Stimulated activated naive CD8-positive, alpha-beta T cell treated with anti-CD3 and anti-CD28 coated beads, Interleukin-15, amount 100 ng/mL, for 72 hours (primary cell): ENCODE data around the gene FNBP1.
"Not testable (repeated sequence)": the region's sequence is repeated elsewhere in the genome, so short reads cannot be mapped to it uniquely, and the experiment has no call there.

ENCODE experiments used
- ATAC-seq: fragments of 150-1000 bp; cut with Tn5 transposase; 2 replicates; pipeline ENCODE4 v1.10.0; 2021; ENCODE audit warnings: mild to moderate bottlenecking, moderate library complexity
- DNase-seq, 2 donors: peaks; one replicate each; pipeline ENCODE4 v3.0.0; 2021 to 2022
- H3K27ac Mint-ChIP-seq, 2 donors: one replicate each; pipeline ENCODE4 v1.8.0; 2022; ENCODE audit warnings: mild to moderate bottlenecking in 2 of 2, mixed read lengths in 2 of 2, moderate library complexity in 2 of 2
- H3K27me3 Mint-ChIP-seq: one replicate; pipeline ENCODE4 v1.8.0; 2022; ENCODE audit warnings: mixed read lengths
- H3K4me1 Mint-ChIP-seq: one replicate; pipeline ENCODE4 v1.8.0; 2022; ENCODE audit warnings: mild to moderate bottlenecking, mixed read lengths
- H3K4me3 Mint-ChIP-seq, 2 donors: one replicate each; pipeline ENCODE4 v1.8.0; 2022; ENCODE audit warnings: mild to moderate bottlenecking in 2 of 2, mixed read lengths in 2 of 2, moderate library complexity in 1 of 2
- H3K9me3 Mint-ChIP-seq, 2 donors: one replicate each; pipeline ENCODE4 v1.8.0; 2022; ENCODE audit warnings: mixed read lengths in 2 of 2

The FNBP1 gene

DNA sequence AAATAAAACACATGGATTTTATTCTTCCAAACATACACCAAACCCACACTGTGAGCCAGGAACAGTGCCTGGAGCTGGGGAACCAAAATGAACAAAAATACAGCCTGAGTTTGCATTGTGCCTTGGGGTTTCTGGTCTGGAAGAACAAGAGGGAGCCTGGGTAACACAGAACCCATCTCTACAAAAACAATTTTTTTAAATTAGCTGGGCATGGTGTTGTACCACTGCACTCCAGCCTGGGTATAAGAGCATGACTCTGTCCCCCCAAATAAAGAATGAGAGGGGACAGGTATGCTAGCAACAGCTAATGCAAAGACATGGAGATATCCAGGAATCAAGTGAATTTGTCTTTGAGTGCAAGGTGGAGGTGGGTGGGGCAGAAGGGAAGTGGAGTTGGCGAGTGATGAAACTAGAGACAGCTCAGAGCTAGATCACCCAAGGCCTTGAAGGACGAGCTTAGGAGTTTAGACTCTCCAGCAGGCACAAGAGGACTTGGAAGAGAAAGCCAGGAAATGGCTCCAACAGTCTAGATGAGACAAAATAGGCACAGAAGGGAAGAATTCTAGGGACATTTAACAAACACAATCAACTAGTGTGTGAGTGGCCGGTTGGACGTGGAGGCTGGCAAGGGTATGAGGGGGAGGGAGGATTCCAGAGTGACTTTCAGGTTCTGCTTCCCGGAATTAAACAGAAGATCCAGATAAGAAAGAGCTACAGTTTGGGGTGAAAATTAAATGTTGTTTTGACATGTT, 47.4 kb downstream of the FNBP1 start:
- ATAC-seq, result peak; percentile 61
- no peaks in the 10 kb centered on the region for H3K9me3 Mint-ChIP-seq

DNA sequence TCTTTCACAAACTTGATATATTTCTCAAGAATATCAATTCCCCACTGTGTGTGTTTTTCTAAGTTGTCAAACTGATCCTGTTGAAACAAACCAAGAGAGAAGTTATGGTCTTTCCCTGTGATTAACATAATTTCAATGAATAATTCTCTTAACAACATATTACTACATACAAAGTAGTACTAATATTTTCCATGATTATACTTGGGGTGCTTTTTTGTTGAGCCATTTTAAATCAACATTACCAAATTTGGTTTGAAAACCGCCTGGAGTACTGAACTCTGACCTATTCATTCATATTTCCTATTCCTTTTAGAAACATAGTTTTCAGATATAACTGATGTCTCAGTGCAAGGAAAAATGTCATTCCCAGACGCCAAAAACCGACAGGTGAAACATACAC, 48.1 kb downstream of the FNBP1 start:
- ATAC-seq, result peak; percentile 18
- Mint-ChIP-seq H3K4me3 (peak overlapping the region; percentile 69 to 76), H3K9me3 (no peaks in the 10 kb centered on the region), H3K27ac (peak overlapping the region; percentile 97), H3K27me3 (no peaks in the 10 kb centered on the region), H3K4me1 (peaks cover 83% of the 10 kb centered on the region)
- no peak for DNase-seq

More for the DNA sequence above, 47.4 kb downstream of the FNBP1 start:
- peak in 1 of 2 donors; percentile 32 for DNase-seq
- peaks cover 83% of the 10 kb centered on the region for H3K4me1 Mint-ChIP-seq
- H3K27ac Mint-ChIP-seq, result peak overlapping the region; percentile 97
- no peaks in the 10 kb centered on the region for H3K27me3 Mint-ChIP-seq
- peak overlapping the region; percentile 69 to 76 for H3K4me3 Mint-ChIP-seq

DNA sequence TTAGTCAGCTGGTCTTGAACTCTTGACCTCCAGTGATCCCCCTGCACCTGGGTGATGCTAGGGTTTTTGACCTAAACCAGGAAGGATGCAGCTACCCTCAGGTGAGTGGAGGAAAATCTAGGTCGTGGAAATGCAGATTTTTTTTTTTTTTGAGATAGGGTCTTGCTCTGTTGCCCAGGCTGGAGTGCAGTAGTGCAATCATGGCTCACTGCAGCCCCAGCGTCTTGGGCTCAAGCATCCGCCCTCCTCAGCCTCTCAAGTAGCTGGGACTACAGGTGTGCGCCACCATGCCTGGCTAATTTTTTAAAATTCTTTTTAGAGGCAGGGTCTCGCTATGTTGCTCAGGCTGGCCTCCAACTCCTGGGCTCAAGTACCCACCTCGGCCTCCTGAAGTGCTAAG, 51.9 kb downstream of the FNBP1 start:
- peaks cover 84% of the 10 kb centered on the region for H3K4me1 Mint-ChIP-seq
- not testable (repeated sequence) for DNase-seq, H3K9me3 Mint-ChIP-seq, H3K27me3 Mint-ChIP-seq, ATAC-seq
- peak overlapping the region; percentile 69 to 81 for H3K4me3 Mint-ChIP-seq
- peak overlapping the region; percentile 94 to 97 for H3K27ac Mint-ChIP-seq

DNA sequence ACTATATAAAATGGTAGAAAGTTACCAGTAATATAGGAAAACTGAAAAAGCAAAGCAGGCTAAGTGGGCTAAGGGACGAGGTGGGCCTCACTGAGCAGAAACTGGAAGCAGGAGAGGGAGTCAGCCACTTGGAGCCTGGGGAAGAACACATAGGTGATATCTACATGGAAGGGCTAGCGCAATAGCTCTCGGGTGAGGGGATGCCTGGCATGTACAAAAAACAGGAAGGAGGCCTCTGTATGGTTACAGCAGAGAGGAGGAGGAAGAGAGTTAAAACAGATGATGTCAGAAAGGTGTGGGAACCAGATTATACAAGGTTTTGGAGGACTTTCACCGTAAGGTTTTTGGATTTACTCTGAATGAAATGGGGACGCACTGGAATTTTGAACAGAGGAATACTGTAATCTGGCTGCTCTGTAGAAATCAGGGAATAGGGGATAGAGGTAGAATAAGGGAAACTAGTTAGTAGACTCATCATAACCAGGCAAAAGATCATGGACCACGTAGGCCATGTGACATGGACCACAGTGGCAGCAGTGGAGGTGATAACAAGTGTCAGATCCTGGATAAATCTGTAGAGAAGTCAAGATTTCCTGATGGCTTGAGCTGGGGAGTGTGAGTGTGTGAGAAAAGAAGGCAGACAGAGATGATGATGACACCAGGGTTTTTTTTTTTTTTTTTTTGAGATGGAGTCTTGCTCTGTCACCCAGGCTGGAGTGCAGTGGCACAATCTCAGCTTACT, 52.5 kb downstream of the FNBP1 start:
- DNase-seq (no peak), ATAC-seq (peak; percentile 32)
- no peaks in the 10 kb centered on the region for H3K27me3 Mint-ChIP-seq
- peak overlapping the region; percentile 69 to 81 for H3K4me3 Mint-ChIP-seq
- H3K27ac Mint-ChIP-seq, result peak overlapping the region; percentile 94 to 97
- H3K4me1 Mint-ChIP-seq, result peaks cover 80% of the 10 kb centered on the region
- H3K9me3 Mint-ChIP-seq, result peaks cover 0 to 4% of the 10 kb centered on the region in 2 donors

DNA sequence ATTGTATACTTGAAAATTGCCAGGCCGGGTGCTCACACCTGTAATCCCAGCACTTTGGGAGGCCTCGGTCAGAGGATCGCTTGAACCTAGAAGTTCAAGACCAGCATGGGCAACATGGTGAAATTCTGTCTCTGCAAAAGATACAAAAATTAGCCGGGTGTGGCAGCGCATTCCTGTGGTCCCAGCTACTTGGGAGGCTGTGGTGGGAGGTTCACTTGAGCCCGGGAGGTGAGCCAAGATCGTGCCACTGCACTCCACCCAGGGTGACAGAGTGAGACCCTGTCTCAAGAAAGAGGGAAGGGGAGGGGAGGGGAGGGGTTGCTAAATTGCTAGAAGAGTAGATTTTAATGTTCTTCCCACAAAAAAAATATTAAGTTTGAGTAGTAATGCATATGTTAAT, 53.2 kb downstream of the FNBP1 start:
- ATAC-seq, result no peak
- Mint-ChIP-seq H3K4me1 (peaks cover 80% of the 10 kb centered on the region), H3K9me3 (peaks cover 0 to 4% of the 10 kb centered on the region in 2 donors), H3K4me3 (peak overlapping the region; percentile 13 to 47), H3K27ac (peak overlapping the region in 1 of 2 donors; percentile 85), H3K27me3 (no peaks in the 10 kb centered on the region)
- no peak for DNase-seq

DNA sequence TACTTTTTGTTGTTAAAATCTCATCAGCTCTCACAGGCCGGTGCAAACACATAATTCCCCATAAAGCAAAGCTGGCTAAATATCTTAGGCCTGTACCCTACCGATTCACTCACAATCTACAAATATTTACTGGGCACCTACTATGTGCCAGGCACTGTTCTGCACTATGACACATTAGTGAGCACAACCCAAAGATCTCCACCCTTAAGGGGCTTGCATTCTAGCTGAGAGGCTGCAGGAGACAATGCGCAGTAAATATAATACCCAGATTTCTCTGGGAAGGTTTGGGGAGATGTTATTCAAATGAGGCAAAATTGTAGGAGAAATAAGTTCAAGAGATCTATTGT, 53.7 kb downstream of the FNBP1 start:
- Mint-ChIP-seq H3K27ac (peak overlapping the region; percentile 44 to 50), H3K9me3 (peaks cover 0 to 4% of the 10 kb centered on the region in 2 donors), H3K27me3 (no peaks in the 10 kb centered on the region), H3K4me3 (peak overlapping the region; percentile 13 to 47), H3K4me1 (peaks cover 82% of the 10 kb centered on the region)
- DNase-seq, result no peak
- ATAC-seq, result no peak

DNA sequence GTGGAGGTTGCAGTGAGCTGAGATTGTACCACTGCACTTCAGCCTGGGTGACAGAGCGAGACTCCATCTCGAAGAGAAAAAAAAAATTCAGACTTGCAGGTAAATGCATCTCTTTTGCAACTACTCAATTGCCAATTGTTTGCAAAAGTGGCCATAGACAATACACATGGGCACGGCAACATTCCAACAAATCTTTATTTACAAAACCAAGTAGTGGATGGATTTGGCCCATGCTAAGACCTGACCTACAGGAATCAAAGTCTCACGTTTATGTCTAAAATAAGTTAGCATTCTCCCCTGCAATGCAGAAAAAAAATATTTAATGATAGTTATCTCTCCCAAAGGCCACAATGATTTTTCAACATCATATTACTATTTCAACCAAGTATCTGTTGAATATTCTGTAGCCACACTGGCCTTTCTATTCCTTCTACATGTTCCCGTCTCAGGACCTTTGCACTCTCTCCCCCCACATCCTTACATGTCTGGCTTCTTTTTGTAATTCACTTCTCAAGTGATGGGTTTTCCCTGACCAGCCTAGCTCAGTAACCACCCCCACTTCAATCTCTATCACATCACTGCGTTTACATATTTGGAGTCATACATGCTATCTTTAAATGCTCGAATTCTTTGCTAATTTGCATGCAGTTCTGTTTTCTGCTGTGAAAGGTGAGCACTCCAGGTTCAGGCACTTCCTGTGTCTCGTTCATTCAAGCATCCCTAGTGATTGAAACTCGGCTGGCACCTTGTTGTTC, 54.2 kb downstream of the FNBP1 start:
- no peaks in the 10 kb centered on the region for H3K27me3 Mint-ChIP-seq
- H3K27ac Mint-ChIP-seq, result peak overlapping the region; percentile 44 to 50
- H3K4me1 Mint-ChIP-seq, result peaks cover 82% of the 10 kb centered on the region
- no peak for DNase-seq
- peak overlapping the region; percentile 13 to 47 for H3K4me3 Mint-ChIP-seq
- peak; percentile 67 for ATAC-seq
- H3K9me3 Mint-ChIP-seq, result peaks cover 0 to 4% of the 10 kb centered on the region in 2 donors

DNA sequence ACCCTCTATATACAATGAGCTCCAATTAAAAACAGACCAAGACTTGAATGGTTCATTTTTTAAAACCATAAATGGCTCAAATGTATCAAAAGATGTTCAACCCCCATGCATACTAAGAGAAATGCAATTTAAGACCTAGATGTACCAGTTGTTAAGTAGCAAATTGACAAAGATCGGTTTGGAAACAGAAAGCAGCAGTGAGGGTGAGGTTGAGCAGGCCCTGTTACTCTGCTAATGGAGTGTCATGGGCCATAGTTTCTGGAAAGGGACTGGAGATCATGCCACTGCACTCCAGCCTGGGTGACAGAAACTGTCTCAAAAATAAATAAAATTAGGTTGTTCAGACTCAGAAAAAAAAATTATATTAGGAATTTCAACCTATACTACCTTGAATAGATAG, 55.0 kb downstream of the FNBP1 start:
- peak overlapping the region in 1 of 2 donors; percentile 72 for H3K27ac Mint-ChIP-seq
- peaks cover 0 to 4% of the 10 kb centered on the region in 2 donors for H3K9me3 Mint-ChIP-seq
- peak overlapping the region; percentile 35 to 71 for H3K4me3 Mint-ChIP-seq
- H3K4me1 Mint-ChIP-seq, result peaks cover 85% of the 10 kb centered on the region
- H3K27me3 Mint-ChIP-seq, result no peaks in the 10 kb centered on the region
- ATAC-seq, result no peak
- DNase-seq, result no peak

DNA sequence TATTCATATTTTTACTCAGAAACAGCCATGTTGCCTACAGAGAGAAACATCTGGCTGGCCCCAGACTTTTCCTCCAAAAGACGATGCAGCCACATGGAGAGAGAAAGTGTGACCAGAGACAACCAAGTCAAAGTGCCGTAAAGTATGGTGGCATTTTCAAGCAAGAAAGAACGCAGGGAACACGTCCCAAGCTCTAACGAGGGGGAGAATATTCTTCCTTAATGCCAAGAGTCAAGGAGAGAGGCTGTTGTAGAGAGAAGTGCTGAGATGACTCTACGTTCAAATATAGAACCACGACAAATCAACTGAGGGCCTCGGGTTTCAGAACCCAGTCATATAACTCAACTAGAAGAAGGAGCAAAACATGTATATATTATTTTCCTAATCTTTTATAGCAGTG, 55.9 kb downstream of the FNBP1 start:
- Mint-ChIP-seq H3K27ac (peak overlapping the region; percentile 83 to 92), H3K9me3 (peaks cover 0 to 4% of the 10 kb centered on the region in 2 donors), H3K4me3 (peak overlapping the region; percentile 11 to 61), H3K27me3 (no peaks in the 10 kb centered on the region), H3K4me1 (peaks cover 92% of the 10 kb centered on the region)
- DNase-seq (peak in 1 of 2 donors; percentile 37), ATAC-seq (peak; percentile 72)

DNA sequence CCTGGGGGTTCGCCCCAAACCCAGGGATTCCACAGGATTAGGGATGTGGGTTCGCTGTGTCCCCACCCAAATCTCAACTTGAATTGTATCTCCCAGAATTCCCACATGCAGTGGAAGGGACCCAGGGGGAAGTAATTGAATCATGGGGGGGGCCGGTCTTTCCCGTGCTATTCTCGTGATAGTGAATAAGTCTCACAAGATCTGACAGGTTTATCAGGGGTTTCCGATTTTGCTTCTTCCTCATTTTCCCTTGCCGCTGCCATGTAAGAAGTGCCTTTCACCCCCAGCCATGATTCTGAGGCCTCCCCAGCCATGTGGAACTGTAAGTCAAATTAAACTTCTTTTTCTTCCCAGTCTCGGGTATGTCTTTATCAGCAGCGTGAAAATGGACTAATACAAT, 58.4 kb downstream of the FNBP1 start:
- peak overlapping the region in 1 of 2 donors; percentile 35 for H3K4me3 Mint-ChIP-seq
- H3K9me3 Mint-ChIP-seq, H3K27me3 Mint-ChIP-seq, DNase-seq, ATAC-seq: not testable (repeated sequence)
- peaks cover 76% of the 10 kb centered on the region for H3K4me1 Mint-ChIP-seq
- H3K27ac Mint-ChIP-seq, result peak overlapping the region in 1 of 2 donors; percentile 35

DNA sequence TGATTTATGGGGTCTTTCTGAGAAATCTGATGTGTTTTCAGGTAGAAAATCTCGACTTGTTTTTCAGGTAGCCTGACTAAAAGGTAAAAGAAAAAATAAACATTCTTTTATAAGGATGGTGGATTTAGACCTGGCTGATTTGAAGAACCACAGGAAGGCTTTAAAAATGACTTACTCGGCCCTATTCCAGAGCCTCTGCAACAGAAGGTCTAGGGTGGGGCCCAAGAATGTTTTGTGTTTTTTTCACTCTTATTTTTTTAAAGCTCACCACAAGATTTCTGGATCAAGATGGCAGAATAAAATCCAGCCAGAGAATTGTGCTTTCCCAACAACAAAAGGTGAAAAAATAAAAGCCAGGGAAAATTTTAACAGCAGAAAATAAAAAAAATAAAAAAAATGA, 59.1 kb downstream of the FNBP1 start:
- Mint-ChIP-seq H3K27me3 (no peaks in the 10 kb centered on the region), H3K4me3 (no peak overlapping the region), H3K27ac (peak overlapping the region; percentile 63 to 90), H3K9me3 (peaks cover 0 to 4% of the 10 kb centered on the region in 2 donors), H3K4me1 (peaks cover 69% of the 10 kb centered on the region)
- DNase-seq, result no peak
- ATAC-seq, result no peak

DNA sequence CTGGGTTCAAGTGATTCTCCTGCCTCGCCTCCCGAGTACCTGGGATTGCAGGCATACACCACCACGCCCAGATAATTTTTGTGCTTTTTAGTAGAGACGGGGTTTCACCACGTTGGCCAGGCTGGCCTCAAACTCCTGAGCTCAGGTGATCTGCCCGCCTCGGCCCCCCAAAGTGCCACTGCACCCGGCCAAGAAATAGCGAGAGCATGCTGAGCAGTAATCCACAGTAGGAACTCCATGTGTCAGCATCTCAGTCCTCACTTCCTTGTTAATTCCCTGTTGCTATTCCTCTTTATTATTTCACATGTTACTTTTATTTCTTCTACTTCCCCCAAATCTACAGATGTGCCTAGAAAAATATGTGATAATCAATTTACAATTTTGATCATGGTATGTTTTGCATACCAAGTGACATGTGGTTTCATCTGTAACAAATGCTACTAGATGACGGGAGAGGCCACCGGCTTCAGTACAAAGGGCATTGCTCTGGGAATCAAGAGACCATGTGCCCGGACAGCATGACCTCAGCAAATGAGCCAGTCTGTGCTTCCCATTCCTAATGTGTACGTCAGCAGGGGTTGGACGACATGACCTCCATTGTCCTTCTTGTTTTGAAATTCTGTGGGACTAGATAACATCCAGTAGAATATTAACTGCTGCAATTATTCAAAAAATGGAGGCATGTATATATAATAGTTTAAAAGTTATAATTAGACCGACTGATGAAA, 61.6 kb downstream of the FNBP1 start:
- no peak for ATAC-seq
- Mint-ChIP-seq H3K9me3 (peaks cover 0 to 4% of the 10 kb centered on the region in 2 donors), H3K4me3 (no peak overlapping the region), H3K27ac (peak overlapping the region; percentile 27 to 68), H3K4me1 (peaks cover 48% of the 10 kb centered on the region), H3K27me3 (no peaks in the 10 kb centered on the region)
- DNase-seq, result no peak

DNA sequence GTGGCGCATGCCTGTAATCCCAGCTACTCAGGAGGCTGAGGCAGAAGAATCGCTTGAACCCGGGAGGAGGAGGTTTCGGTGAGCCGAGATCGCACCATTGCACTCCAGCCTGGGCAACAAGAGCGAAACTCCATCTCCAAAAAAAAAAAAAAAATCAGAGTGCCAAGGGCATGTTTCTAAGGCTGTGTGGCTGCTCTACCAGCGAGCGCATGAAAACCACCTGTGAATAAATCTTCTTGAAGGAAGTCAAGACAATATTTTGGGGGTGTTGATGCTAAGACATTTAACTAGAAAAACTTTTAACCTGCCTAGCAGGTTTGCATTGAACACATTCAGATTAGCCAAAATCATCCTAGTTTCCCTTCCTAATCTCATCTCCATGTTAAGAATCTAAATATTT, 62.8 kb downstream of the FNBP1 start:
- not testable (repeated sequence) for H3K4me3 Mint-ChIP-seq, DNase-seq, H3K9me3 Mint-ChIP-seq, H3K27me3 Mint-ChIP-seq, ATAC-seq
- Mint-ChIP-seq H3K27ac (peak overlapping the region in 1 of 2 donors; percentile 78), H3K4me1 (peaks cover 43% of the 10 kb centered on the region)

DNA sequence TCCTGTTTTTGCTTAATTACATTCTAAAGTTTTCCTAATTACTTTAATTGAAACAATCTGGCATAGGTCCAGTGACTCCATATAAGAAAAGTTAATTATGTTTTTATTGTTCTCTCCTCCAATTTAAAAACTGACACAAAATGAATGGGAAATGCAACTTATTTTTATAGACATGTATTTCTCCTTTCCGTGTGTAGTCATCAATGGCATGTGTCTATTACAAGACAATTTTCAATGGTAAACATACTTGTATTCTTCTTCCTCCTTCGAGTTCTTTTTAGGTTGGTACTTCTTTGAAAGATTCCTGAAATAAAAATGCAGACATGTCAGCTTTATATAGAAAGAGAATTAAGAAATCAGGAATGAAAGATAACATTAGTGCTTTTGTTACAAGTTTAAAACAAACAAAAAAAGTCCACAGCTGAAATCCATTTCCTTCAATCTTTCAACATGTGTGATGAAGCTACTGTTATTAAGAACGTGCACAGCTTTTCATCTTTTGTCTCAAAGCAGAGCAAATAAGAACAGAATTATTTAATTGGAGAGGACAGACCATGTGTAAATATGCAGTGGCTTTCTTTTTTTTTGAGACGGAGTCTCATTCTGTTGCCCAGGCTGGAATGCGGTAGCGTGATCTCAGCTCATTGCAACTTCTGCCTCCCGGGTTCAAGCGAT, 63.8 kb downstream of the FNBP1 start:
- Mint-ChIP-seq H3K27me3 (no peaks in the 10 kb centered on the region), H3K9me3 (no peaks in the 10 kb centered on the region), H3K4me3 (no peak overlapping the region), H3K4me1 (peaks cover 40% of the 10 kb centered on the region), H3K27ac (no peak overlapping the region)
- no peak for ATAC-seq
- DNase-seq, result no peak
